Limb (tissue), 2 donors: ENCODE data around the gene KIAA1217.

ENCODE experiments used
- DNase-seq, 2 donors: peaks; one replicate each; pipeline ENCODE4 v3.0.0-alpha.2; 2016; ENCODE audit errors: extremely low spot score in 2 of 2

The KIAA1217 gene

GRCh38 chr10:24241536-24242040, 32.6 kb downstream of the KIAA1217 start:
- DNase-seq: no peak

DNA sequence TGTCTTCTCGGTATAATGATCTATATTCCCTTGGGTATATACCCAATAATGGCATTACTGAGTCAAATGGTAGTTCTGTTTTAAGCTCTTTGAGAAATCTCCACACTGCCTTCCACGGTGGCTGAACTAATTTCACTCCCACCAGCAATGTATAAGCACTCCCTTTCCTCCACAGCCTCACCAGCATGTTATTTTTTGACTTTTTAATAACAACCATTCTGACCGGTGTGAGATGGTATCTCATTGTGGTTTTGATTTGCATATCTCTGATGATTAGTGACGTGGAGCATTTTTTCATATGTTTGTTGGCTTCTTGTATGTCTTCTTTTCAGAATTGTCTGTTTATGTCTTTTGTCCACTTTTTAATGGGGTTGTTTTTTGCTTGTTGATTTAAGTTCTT, 33.6 kb downstream of the KIAA1217 start:
- no peak for DNase-seq

GRCh38 chr10:24246365-24246764, 37.4 kb downstream of the KIAA1217 start:
- no peak for DNase-seq

DNA sequence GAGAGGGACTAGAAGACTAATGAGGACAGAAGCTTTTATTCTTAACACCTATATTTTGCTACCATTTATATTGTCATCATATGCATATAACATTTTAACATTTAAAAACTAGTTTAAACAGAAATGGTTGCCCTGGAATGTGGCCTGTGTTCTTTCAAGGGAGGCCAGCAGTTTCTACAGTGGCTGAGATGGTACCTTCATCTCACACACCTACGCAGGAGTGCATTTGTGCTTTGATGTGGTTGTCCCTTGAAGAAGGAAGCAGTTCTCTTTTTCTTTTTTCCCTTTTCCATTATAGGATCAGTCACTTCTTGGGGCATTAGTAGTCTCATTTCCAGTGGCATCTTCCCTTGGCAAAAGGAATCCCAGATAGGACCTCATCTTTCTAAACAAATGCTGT, 38.9 kb downstream of the KIAA1217 start:
- no peak for DNase-seq

- DNase-seq: no peak
These were observed 41.0 kb downstream of the KIAA1217 start for GRCh38 chr10:24249829-24250415.

- DNase-seq: no peak
These were observed 42.6 kb downstream of the KIAA1217 start for GRCh38 chr10:24251547-24251946.

DNA sequence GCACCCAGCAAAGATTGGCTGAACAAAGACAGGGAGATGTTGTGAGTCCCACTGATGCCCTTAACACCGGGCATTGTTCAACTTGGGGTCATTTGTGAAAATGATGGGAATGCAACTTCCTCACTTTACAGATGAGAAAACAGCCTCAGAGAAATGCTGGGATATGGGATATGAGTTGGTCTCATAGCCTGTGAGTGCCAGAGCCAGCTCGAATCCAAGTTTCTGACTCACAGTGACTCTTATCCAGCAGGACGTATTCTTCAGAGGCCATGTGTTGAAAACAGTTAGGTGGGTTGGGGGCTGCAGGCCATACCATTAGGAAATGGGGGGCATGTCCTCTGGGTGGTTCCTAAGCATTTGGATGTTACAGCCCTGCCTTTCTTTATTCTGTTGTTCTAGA, 45.2 kb downstream of the KIAA1217 start:
- DNase-seq: no peak

DNA sequence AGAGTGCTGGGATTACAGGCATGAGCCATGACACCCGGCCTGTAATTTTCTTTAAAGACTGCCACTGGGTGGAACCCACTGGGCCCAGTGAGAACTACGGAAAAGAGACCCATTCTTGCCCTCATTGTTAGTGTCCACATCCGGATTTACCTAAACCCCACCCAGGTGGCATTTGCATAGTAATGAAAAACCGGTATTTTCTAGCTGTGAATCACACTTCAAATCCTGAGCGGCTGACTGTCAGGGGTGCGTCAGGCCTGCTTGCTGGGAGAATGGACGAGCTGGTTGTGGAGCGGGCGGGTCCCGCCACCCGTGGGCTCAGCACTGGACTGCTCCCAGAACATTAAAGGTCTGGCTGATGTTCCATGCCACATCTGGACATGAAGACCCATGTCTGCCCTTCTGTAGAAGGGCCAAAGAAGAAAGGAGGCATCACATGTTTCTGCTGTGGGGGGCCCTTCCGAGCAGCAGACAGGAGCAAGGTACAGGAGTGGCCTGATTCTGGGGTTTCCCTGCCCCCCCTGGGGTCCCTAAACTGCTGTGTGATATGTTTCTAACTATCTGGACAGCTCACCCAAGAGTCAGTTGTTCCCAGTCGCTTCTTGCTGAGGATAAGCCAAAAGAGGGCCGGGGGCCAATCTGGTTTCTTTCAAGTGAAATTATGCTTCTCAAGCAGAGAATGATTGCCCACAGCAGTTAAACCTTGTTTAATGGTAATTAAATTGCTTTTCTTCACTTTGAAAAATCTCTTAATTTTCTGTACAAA, 46.4 kb downstream of the KIAA1217 start:
- DNase-seq: no peak

- DNase-seq: no peak
These were observed 47.0 kb downstream of the KIAA1217 start for GRCh38 chr10:24255881-24256311.

- DNase-seq: no peak
These were observed 47.7 kb downstream of the KIAA1217 start for GRCh38 chr10:24256619-24257107.

GRCh38 chr10:24257588-24257987, 48.6 kb downstream of the KIAA1217 start:
- DNase-seq: no peak

- DNase-seq: no peak
These were observed 50.6 kb downstream of the KIAA1217 start for GRCh38 chr10:24259365-24260130.

DNA sequence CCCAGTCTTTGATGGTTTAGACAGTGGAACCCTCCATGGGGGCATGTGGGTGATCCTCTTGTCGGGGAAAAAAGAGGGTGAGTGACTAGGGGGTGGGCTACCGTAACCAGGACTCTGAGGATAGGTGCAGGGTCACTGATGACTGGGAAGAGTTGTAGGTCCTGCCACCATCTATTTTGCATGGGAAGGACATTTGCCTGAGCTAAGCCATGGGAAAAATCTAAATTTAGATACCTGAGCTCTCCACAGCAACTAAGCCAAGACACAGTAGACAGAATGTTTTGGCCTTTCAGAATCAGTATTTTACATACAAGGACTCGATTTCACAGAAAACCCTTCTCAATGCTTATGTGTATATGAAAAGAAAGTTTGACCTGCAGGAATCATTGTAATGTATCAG, 52.7 kb downstream of the KIAA1217 start:
- no peak for DNase-seq

DNA sequence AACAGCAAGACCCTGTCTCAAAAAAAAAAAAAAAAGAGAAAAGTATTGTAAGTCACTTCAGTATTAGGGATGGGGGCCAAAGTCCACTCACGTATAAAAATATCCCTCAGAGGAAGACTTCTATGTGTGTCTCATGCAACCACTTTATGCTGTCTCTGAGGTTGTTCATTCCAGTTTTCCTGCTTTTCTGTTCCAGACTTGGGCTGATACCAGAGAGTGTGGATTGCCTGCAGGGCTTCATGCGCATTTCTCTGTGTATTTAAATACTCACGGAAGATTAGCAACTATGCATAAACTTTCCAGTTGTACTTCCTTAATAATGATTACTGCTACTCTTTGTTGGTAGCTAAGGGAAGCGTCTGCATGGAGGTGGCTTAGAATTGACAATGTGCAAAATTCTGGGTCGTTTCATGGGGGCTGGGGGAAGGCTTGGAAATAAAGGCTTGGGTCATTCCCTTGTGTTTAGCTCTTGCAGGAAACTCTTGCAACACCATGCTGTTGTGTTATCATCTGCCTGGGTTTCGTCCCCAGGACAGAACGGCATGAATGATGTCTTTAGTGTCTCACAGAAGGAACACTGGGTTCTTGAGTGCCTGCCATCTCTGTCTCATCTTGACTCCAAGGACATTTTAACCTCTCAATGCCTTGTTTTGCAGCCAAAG, 54.1 kb downstream of the KIAA1217 start:
- no peak for DNase-seq

- DNase-seq: no peak
These were observed 60.5 kb downstream of the KIAA1217 start for GRCh38 chr10:24269476-24269875.

GRCh38 chr10:24272374-24272773, 63.4 kb downstream of the KIAA1217 start:
- DNase-seq: no peak

DNA sequence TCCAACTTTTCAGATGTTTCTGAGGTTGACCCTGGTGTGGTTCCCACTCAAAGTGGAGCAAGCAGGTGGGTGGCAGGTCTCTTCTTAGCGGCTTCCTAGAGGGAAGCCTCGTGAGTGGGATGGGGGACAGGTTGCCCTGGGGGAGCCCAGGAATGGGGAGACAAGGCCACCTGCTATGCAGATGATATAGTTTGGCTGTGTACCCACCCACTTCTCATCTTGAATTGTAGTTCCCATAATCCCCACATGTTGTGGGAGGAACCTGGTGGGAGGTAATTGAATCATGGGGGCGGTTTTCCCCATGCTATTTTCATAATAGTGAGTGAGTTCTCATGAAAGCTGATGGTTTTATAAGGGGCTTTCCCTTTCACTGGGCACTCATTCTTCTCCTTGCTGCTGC, 68.3 kb downstream of the KIAA1217 start:
- DNase-seq: no peak

DNA sequence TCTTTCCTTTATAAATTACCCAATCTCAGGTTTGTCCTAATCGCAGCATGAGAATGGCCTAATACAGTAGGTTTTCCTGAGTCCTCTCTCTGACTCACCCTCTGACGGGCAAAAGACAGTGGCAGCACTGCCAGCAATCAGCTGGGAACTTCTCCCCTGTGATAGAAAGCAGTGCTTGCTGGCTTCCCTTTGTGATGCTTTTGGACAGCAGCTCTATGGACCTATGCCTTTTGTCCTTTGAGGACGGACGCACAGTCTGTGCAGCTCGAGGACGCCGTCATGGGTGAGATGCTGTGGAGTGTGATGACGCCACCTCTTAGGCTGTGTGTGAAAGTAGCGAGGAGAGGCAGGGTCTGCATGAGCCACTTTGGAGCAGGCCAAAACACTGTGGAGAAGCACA, 68.8 kb downstream of the KIAA1217 start:
- no peak for DNase-seq

- no peak for DNase-seq
These were observed 69.4 kb downstream of the KIAA1217 start for GRCh38 chr10:24278176-24278889.

DNA sequence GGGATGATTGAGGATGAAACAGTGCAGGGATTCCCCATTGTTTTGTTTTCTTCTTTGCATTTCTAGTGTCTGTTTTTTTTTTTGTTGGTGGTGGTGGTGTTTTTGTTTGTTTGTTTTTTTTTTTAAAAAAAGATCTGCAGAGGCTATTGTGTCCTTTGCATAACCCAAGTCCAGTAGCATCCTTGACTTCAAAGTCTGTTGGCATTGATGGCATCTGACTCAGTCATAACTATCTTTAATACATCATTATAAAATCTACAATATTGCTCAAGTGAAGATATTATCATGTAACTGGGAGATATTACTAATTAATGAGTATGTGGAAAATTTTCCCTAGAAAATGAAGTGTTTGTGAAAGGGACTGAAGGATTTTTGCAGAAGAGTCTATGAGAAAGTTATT, 70.2 kb downstream of the KIAA1217 start:
- DNase-seq: no peak
